ENCODE results near the gene UGGT1.

GRCh38 chr2:128153786-128154185, 62.8 kb downstream of the UGGT1 start:
- no peak for TF ChIP-seq POLR2A (IDR thresholded peaks at IDR 0.05; ENCODE audit: low read length)
- TF ChIP-seq RFX5 (IDR thresholded peaks at IDR 0.05): no peak
- no peak for TF ChIP-seq ELK1 (IDR thresholded peaks at IDR 0.05; ENCODE audit: low read depth, low read length)
- no peak for TF ChIP-seq HDAC2 (IDR thresholded peaks at IDR 0.05)
- TF ChIP-seq REST (IDR thresholded peaks at IDR 0.05): no peak
- TF ChIP-seq CTCF (IDR thresholded peaks at IDR 0.05): no peak
- TF ChIP-seq MAFK (IDR thresholded peaks at IDR 0.05; ENCODE audit: partially characterized antibody): no peak
- TF ChIP-seq EP300 (IDR thresholded peaks at IDR 0.05): no peak
- no peak for TF ChIP-seq RAD21 (conservative IDR thresholded peaks at IDR 0.05 in 1 of 2, IDR thresholded peaks at IDR 0.05 in 1 of 2)
- TF ChIP-seq FOSL2 (IDR thresholded peaks at IDR 0.05): no peak
- TF ChIP-seq FOSL2 (CRISPR knock-in tag; IDR thresholded peaks at IDR 0.05): no peak

Data from A549 (cell line).